WTC11 (cell line): ENCODE measurements around the gene MPND.

Source experiments
- ATF3 ChIP-seq: sonication (generic); formaldehyde crosslinking; conservative IDR thresholded peaks from 2 replicates; pipeline ENCODE4 v1.8.1; 2022; ENCODE audit warnings: mild to moderate bottlenecking, missing genetic modification reagents
- FOXJ3 ChIP-seq: sonication (generic); formaldehyde crosslinking; IDR thresholded peaks from 2 replicates; pipeline ENCODE4 v1.9.0; 2021; ENCODE audit warnings: missing genetic modification reagents, mild to moderate bottlenecking, borderline replicate concordance
- FOXP1 ChIP-seq: sonication (generic); formaldehyde crosslinking; IDR thresholded peaks from 2 replicates; pipeline ENCODE4 v1.8.0; 2022; ENCODE audit warnings: missing genetic modification reagents, mild to moderate bottlenecking, moderate library complexity, borderline replicate concordance
- HMGA2 ChIP-seq: fragments of 250-450 bp; sonication (Bioruptor Pico); IDR thresholded peaks from 2 replicates; pipeline ENCODE4 v1.4.0; 2021; ENCODE audit warnings: mild to moderate bottlenecking, moderate library complexity
- JAZF1 ChIP-seq: fragments of 250-450 bp; sonication (Bioruptor Pico); IDR thresholded peaks from 2 replicates; pipeline ENCODE4 v1.9.0; 2021; ENCODE audit warnings: moderate library complexity, mild to moderate bottlenecking, inconsistent platforms
- NR1H2 ChIP-seq: sonication (generic); formaldehyde crosslinking; IDR thresholded peaks from 2 replicates; pipeline ENCODE4 v1.9.0; 2021; ENCODE audit warnings: mild to moderate bottlenecking, moderate library complexity, missing genetic modification reagents
- RELA ChIP-seq: sonication (generic); formaldehyde crosslinking; IDR thresholded peaks from 2 replicates; pipeline ENCODE4 v1.8.1; 2022; ENCODE audit warnings: missing genetic modification reagents, mild to moderate bottlenecking, borderline replicate concordance
- SOX15 ChIP-seq: fragments of 250-450 bp; sonication (Bioruptor Pico); IDR thresholded peaks from 2 replicates; pipeline ENCODE4 v1.9.0; 2021; ENCODE audit warnings: mild to moderate bottlenecking
- ZNF281 ChIP-seq: sonication (generic); formaldehyde crosslinking; IDR thresholded peaks from 2 replicates; pipeline ENCODE4 v1.8.0; 2023; ENCODE audit warnings: mild to moderate bottlenecking, missing genetic modification reagents
- TF ChIP-seq, protein P1 (sequence below): fragments of 200-600 bp; IDR thresholded peaks from 2 replicates; pipeline ENCODE4 v1.8.0; 2022; ENCODE audit warnings: antibody characterized with exemption
- TF ChIP-seq, protein P2 (sequence below): sonication (generic); formaldehyde crosslinking; IDR thresholded peaks from 2 replicates; pipeline ENCODE4 v1.8.0; 2022; ENCODE audit warnings: mild to moderate bottlenecking, missing genetic modification reagents
- TF ChIP-seq, protein P3 (sequence below): sonication (generic); formaldehyde crosslinking; IDR thresholded peaks from 2 replicates; pipeline ENCODE4 v1.8.0; 2023; ENCODE audit warnings: missing genetic modification reagents, mild to moderate bottlenecking, borderline replicate concordance

- TF ChIP-seq RELA (CRISPR knock-in tag) (no peak), HMGA2 (CRISPR knock-in tag) (no peak), FOXP1 (CRISPR knock-in tag) (no peak), ZNF281 (CRISPR knock-in tag) (no peak), FOXJ3 (CRISPR knock-in tag) (no peak), NR1H2 (CRISPR knock-in tag) (no peak), ATF3 (no peak), JAZF1 (CRISPR knock-in tag) (no peak), SOX15 (CRISPR knock-in tag) (no peak)
- TF ChIP-seq, protein P1, sequence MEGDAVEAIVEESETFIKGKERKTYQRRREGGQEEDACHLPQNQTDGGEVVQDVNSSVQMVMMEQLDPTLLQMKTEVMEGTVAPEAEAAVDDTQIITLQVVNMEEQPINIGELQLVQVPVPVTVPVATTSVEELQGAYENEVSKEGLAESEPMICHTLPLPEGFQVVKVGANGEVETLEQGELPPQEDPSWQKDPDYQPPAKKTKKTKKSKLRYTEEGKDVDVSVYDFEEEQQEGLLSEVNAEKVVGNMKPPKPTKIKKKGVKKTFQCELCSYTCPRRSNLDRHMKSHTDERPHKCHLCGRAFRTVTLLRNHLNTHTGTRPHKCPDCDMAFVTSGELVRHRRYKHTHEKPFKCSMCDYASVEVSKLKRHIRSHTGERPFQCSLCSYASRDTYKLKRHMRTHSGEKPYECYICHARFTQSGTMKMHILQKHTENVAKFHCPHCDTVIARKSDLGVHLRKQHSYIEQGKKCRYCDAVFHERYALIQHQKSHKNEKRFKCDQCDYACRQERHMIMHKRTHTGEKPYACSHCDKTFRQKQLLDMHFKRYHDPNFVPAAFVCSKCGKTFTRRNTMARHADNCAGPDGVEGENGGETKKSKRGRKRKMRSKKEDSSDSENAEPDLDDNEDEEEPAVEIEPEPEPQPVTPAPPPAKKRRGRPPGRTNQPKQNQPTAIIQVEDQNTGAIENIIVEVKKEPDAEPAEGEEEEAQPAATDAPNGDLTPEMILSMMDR: no peak
- TF ChIP-seq, protein P2, sequence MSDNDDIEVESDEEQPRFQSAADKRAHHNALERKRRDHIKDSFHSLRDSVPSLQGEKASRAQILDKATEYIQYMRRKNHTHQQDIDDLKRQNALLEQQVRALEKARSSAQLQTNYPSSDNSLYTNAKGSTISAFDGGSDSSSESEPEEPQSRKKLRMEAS: no peak
- TF ChIP-seq, protein P3, sequence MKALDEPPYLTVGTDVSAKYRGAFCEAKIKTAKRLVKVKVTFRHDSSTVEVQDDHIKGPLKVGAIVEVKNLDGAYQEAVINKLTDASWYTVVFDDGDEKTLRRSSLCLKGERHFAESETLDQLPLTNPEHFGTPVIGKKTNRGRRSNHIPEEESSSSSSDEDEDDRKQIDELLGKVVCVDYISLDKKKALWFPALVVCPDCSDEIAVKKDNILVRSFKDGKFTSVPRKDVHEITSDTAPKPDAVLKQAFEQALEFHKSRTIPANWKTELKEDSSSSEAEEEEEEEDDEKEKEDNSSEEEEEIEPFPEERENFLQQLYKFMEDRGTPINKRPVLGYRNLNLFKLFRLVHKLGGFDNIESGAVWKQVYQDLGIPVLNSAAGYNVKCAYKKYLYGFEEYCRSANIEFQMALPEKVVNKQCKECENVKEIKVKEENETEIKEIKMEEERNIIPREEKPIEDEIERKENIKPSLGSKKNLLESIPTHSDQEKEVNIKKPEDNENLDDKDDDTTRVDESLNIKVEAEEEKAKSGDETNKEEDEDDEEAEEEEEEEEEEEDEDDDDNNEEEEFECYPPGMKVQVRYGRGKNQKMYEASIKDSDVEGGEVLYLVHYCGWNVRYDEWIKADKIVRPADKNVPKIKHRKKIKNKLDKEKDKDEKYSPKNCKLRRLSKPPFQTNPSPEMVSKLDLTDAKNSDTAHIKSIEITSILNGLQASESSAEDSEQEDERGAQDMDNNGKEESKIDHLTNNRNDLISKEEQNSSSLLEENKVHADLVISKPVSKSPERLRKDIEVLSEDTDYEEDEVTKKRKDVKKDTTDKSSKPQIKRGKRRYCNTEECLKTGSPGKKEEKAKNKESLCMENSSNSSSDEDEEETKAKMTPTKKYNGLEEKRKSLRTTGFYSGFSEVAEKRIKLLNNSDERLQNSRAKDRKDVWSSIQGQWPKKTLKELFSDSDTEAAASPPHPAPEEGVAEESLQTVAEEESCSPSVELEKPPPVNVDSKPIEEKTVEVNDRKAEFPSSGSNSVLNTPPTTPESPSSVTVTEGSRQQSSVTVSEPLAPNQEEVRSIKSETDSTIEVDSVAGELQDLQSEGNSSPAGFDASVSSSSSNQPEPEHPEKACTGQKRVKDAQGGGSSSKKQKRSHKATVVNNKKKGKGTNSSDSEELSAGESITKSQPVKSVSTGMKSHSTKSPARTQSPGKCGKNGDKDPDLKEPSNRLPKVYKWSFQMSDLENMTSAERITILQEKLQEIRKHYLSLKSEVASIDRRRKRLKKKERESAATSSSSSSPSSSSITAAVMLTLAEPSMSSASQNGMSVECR: no peak
These were observed 38.1 kb upstream of the MPND start for GRCh38 chr19:4305257-4305612.
